Measurements from ENCODE around the gene KRTAP5-5.

GRCh38 chr11:1644601-1645356 is 15.2 kb downstream of the KRTAP5-5 start:
- TF ChIP-seq POLR2A (IDR thresholded peaks at IDR 0.05; ENCODE audit: low read depth, low read length) (no peak), TAF1 (IDR thresholded peaks at IDR 0.05; ENCODE audit: low read depth, low read length) (no peak), POU2F2 (IDR thresholded peaks at IDR 0.05; ENCODE audit: low read depth, low read length) (no peak), POLR2AphosphoS5 (IDR thresholded peaks at IDR 0.05; ENCODE audit: low read depth, low read length) (no peak)

Measured in GM12891 (cell line).